Endothelial cell (in vitro differentiated cells): ENCODE data around the gene LIN7A. TPM values are rescaled to one million over a fixed set of nuclear protein-coding genes. Genes with fewer than 3 reads are reported as not detected.

Experiments
- DNase-seq: peaks from one replicate; pipeline ENCODE4 v3.0.0; 2021; ENCODE audit warnings: low spot score
- H3K27ac Mint-ChIP-seq: one replicate; pipeline ENCODE4 v1.8.0; 2021; ENCODE audit warnings: mixed read lengths, inconsistent platforms; ENCODE audit not compliant: unreplicated experiment
- H3K27me3 Mint-ChIP-seq: one replicate; pipeline ENCODE4 v1.8.0; 2021; ENCODE audit warnings: mild to moderate bottlenecking, moderate library complexity, mixed read lengths, inconsistent platforms; ENCODE audit not compliant: unreplicated experiment
- H3K36me3 Mint-ChIP-seq: one replicate; pipeline ENCODE4 v1.8.0; 2021; ENCODE audit warnings: mild to moderate bottlenecking, low read depth, mixed read lengths, inconsistent platforms; ENCODE audit not compliant: unreplicated experiment
- H3K4me1 Mint-ChIP-seq: one replicate; pipeline ENCODE4 v1.8.0; 2021; ENCODE audit warnings: mild to moderate bottlenecking, mixed read lengths, inconsistent platforms; ENCODE audit not compliant: unreplicated experiment
- H3K4me3 Mint-ChIP-seq: one replicate; pipeline ENCODE4 v1.8.0; 2021; ENCODE audit warnings: mild to moderate bottlenecking, mixed read lengths, inconsistent platforms; ENCODE audit not compliant: unreplicated experiment
- H3K9me3 Mint-ChIP-seq: one replicate; pipeline ENCODE4 v1.8.0; 2021; ENCODE audit warnings: mixed read lengths, inconsistent platforms; ENCODE audit not compliant: unreplicated experiment
- CTCF ChIP-seq: fragments of 200-600 bp; sonication (generic); IDR thresholded peaks from one replicate; pipeline ENCODE4 v1.5.0; 2021; ENCODE audit warnings: antibody characterized with exemption; ENCODE audit not compliant: unreplicated experiment
- total RNA-seq: library from RNA; stranded (reverse); fragmentation: NEBNext Ultra II Directional; extraction: Animal tissue kit (Norgen Biotek cat#: 25700); gene quantifications from one replicate; pipeline ENCODE4 v1.2.1, GENCODE V29; 2021; ENCODE audit not compliant: unreplicated experiment

The LIN7A gene
- total RNA-seq, 1 donor from 2014 or later: 34.0 TPM

- H3K4me1 Mint-ChIP-seq: peaks cover 6% of the 10 kb centered on the region
- H3K36me3 Mint-ChIP-seq: no peaks in the 10 kb centered on the region
- H3K9me3 Mint-ChIP-seq: no peaks in the 10 kb centered on the region
- no peak for DNase-seq
- H3K27me3 Mint-ChIP-seq: no peaks in the 10 kb centered on the region
- no peak for TF ChIP-seq CTCF
- H3K27ac Mint-ChIP-seq: no peak overlapping the region
- no peak overlapping the region for H3K4me3 Mint-ChIP-seq
These were observed 90.8 kb downstream of the LIN7A start for GRCh38 chr12:80846952-80847351.

GRCh38 chr12:80845639-80846038 is 92.1 kb downstream of the LIN7A start:
- Mint-ChIP-seq H3K27me3 (peaks cover 2% of the 10 kb centered on the region), H3K4me3 (no peak overlapping the region), H3K27ac (no peak overlapping the region), H3K4me1 (peaks cover 9% of the 10 kb centered on the region), H3K9me3 (no peaks in the 10 kb centered on the region), H3K36me3 (no peaks in the 10 kb centered on the region)
- TF ChIP-seq CTCF: no peak
- DNase-seq: no peak

GRCh38 chr12:80843969-80844368 is 93.8 kb downstream of the LIN7A start:
- no peaks in the 10 kb centered on the region for H3K36me3 Mint-ChIP-seq
- H3K27ac Mint-ChIP-seq: no peak overlapping the region
- H3K4me1 Mint-ChIP-seq: peaks cover 3% of the 10 kb centered on the region
- H3K9me3 Mint-ChIP-seq: no peaks in the 10 kb centered on the region
- H3K27me3 Mint-ChIP-seq: peaks cover 2% of the 10 kb centered on the region
- TF ChIP-seq CTCF: no peak
- no peak overlapping the region for H3K4me3 Mint-ChIP-seq
- DNase-seq: no peak

GRCh38 chr12:80838708-80839107 is 99.0 kb downstream of the LIN7A start:
- Mint-ChIP-seq H3K27me3 (peaks cover 2% of the 10 kb centered on the region), H3K9me3 (no peaks in the 10 kb centered on the region), H3K4me1 (peaks cover 3% of the 10 kb centered on the region), H3K4me3 (no peak overlapping the region), H3K27ac (no peak overlapping the region), H3K36me3 (no peaks in the 10 kb centered on the region)
- no peak for DNase-seq
- no peak for TF ChIP-seq CTCF

GRCh38 chr12:80838024-80838658 is 99.6 kb downstream of the LIN7A start:
- Mint-ChIP-seq H3K36me3 (no peaks in the 10 kb centered on the region), H3K9me3 (no peaks in the 10 kb centered on the region), H3K4me3 (no peak overlapping the region), H3K27me3 (peaks cover 2% of the 10 kb centered on the region), H3K4me1 (peaks cover 3% of the 10 kb centered on the region), H3K27ac (peak overlapping the region; percentile 27)
- no peak for DNase-seq
- TF ChIP-seq CTCF: no peak
